Ascending aorta (tissue), 2 donors: ENCODE data around the gene SMAP2. TPM values are rescaled to one million over a fixed set of nuclear protein-coding genes. Genes with fewer than 3 reads are reported as not detected.

Experiments used
- DNase-seq, 2 donors: peaks; one replicate each; pipeline ENCODE4 v3.0.0-alpha.2; 2019; ENCODE audit warnings: low spot score in 2 of 2
- H3K27ac ChIP-seq, 2 donors: fragments of 200-600 bp; sonication (generic); one replicate each; pipeline ENCODE4 v1.5.1; 2016 to 2017; ENCODE audit warnings: mild to moderate bottlenecking in 1 of 2
- H3K27me3 ChIP-seq: fragments of 200-600 bp; sonication (generic); one replicate; pipeline ENCODE4 v1.5.1; 2017
- H3K36me3 ChIP-seq, 2 donors: fragments of 200-600 bp; sonication (generic); one replicate each; pipeline ENCODE4 v1.5.1; 2016
- H3K4me1 ChIP-seq, 2 donors: fragments of 200-600 bp; sonication (generic); one replicate each; pipeline ENCODE4 v1.5.1; 2016 to 2017; ENCODE audit warnings: mild to moderate bottlenecking in 1 of 2
- H3K4me3 ChIP-seq, 2 donors: fragments of 200-600 bp; sonication (generic); one replicate each; pipeline ENCODE4 v1.5.1; 2016 to 2017; ENCODE audit warnings: mild to moderate bottlenecking in 1 of 2
- H3K9me3 ChIP-seq, 2 donors: fragments of 200-600 bp; sonication (generic); one replicate each; pipeline ENCODE4 v1.5.1; 2016
- intact Hi-C: fragments of 100-400 bp; cut with DNase I; formaldehyde crosslinking; loops from one replicate; pipeline ENCODE4 v1.15.1; 2023
- total RNA-seq: library from RNA; depleted of rRNA; stranded (reverse); fragments of >200 nt; gene quantifications from one replicate; pipeline ENCODE4 v1.1.0, GENCODE V29; 2016
- TF ChIP-seq, protein P1 (sequence below), 3 experiments: fragments of 200-600 bp in 2 of 3; fragments of 450-650 bp in 1 of 3; sonication (generic) in 2 of 3; IDR thresholded peaks; one replicate each; pipeline ENCODE4 v1.5.1; 2016 to 2019; ENCODE audit warnings: antibody characterized with exemption in 3 of 3, mild to moderate bottlenecking in 1 of 3, moderate library complexity in 1 of 3

The SMAP2 gene
- total RNA-seq, 1 donor from 2014 or later, result 33.5 TPM

DNA sequence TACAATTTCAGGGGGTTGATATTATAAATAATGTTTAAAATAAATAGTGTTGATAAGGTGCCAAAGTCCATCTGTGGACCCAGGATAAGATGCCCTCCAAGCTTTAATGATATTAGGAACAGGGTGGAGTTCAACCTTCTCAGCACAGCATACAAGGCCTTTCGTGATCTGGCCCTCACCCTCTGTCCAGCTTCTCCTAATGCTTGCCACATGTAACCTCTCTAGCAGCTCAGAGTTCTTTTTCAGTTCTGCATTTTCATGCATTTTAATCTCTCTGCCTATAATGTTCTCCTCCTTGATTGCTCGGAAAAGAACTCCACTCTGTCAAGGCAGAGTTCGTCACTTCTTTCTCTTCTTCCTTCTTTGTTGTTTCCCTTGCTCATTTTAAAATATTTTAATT, 21.4 kb upstream of the SMAP2 start:
- intact Hi-C loops, result no loop called here
- H3K27ac ChIP-seq, result no peak overlapping the region
- H3K4me1 ChIP-seq, result no peaks in the 10 kb centered on the region
- H3K36me3 ChIP-seq, result no peaks in the 10 kb centered on the region
- H3K4me3 ChIP-seq, result no peak overlapping the region
- TF ChIP-seq, protein P1, sequence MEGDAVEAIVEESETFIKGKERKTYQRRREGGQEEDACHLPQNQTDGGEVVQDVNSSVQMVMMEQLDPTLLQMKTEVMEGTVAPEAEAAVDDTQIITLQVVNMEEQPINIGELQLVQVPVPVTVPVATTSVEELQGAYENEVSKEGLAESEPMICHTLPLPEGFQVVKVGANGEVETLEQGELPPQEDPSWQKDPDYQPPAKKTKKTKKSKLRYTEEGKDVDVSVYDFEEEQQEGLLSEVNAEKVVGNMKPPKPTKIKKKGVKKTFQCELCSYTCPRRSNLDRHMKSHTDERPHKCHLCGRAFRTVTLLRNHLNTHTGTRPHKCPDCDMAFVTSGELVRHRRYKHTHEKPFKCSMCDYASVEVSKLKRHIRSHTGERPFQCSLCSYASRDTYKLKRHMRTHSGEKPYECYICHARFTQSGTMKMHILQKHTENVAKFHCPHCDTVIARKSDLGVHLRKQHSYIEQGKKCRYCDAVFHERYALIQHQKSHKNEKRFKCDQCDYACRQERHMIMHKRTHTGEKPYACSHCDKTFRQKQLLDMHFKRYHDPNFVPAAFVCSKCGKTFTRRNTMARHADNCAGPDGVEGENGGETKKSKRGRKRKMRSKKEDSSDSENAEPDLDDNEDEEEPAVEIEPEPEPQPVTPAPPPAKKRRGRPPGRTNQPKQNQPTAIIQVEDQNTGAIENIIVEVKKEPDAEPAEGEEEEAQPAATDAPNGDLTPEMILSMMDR (IDR thresholded peaks at IDR 0.05), result no peak
- no peaks in the 10 kb centered on the region for H3K9me3 ChIP-seq
- H3K27me3 ChIP-seq, result no peaks in the 10 kb centered on the region
- DNase-seq, result no peak

DNA sequence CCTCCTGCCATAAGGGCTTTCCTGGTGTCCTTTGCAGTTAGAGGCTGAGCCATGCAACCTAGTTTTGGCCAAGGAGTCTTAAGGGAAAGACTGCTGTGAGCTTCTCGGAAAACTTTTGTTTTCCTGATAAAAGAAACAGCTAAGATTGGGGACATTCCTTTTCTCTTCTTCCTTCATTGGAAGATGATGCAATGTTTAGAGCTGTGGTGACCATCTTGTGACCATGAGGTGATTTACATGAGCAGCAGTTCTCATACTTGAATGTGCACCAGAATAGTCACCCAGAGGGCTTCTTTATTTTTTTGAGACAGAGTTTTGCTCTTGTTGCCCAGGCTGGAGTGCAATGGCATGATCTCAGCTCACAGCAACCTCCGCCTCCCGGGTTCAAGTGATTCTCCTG, 20.4 kb upstream of the SMAP2 start:
- TF ChIP-seq, protein P1 (IDR thresholded peaks at IDR 0.05), result no peak
- H3K36me3 ChIP-seq, result no peaks in the 10 kb centered on the region
- no peaks in the 10 kb centered on the region for H3K27me3 ChIP-seq
- no peak overlapping the region for H3K4me3 ChIP-seq
- no peaks in the 10 kb centered on the region for H3K4me1 ChIP-seq
- no peak for DNase-seq
- H3K9me3 ChIP-seq, result peaks cover 0 to 3% of the 10 kb centered on the region in 2 donors
- intact Hi-C loops, result no loop called here
- H3K27ac ChIP-seq, result no peak overlapping the region

DNA sequence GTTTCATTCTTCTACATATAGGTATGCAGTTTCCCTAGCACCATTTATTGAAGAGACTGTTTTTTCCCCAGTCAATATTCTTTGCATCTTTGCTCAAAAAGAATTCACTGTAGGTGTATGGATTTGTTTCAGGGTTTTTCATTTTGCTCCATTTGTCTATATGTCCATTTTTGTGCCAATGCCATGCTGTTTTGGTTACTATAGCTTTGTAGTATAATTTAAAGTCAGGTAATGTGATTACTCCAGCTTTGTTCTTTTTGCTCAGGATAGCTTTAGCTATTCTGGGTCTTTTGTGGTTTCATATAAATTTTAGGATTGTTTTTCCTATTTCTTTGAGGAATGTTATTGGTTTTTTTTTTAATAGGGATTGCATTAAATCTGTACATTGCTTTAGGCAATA, 15.9 kb upstream of the SMAP2 start:
- H3K4me1 ChIP-seq, result no peaks in the 10 kb centered on the region
- DNase-seq, result no peak
- H3K27me3 ChIP-seq, result no peaks in the 10 kb centered on the region
- peaks cover 0 to 3% of the 10 kb centered on the region in 2 donors for H3K9me3 ChIP-seq
- intact Hi-C loops, result no loop called here
- H3K27ac ChIP-seq, result no peak overlapping the region
- H3K36me3 ChIP-seq, result no peaks in the 10 kb centered on the region
- no peak overlapping the region for H3K4me3 ChIP-seq
- TF ChIP-seq, protein P1 (IDR thresholded peaks at IDR 0.05), result no peak

GRCh38 chr1:40360631-40361030, 12.9 kb upstream of the SMAP2 start:
- TF ChIP-seq, protein P1 (IDR thresholded peaks at IDR 0.05), result no peak
- Histone ChIP-seq H3K4me3 (no peak overlapping the region), H3K27me3 (no peaks in the 10 kb centered on the region), H3K36me3 (no peaks in the 10 kb centered on the region), H3K4me1 (no peaks in the 10 kb centered on the region), H3K27ac (no peak overlapping the region), H3K9me3 (peaks cover 0 to 3% of the 10 kb centered on the region in 2 donors)
- intact Hi-C loops, result no loop called here
- DNase-seq, result no peak

GRCh38 chr1:40361201-40361600, 12.3 kb upstream of the SMAP2 start:
- Histone ChIP-seq H3K27ac (no peak overlapping the region), H3K36me3 (no peaks in the 10 kb centered on the region), H3K9me3 (peaks cover 0 to 3% of the 10 kb centered on the region in 2 donors), H3K4me1 (no peaks in the 10 kb centered on the region), H3K4me3 (no peak overlapping the region), H3K27me3 (no peaks in the 10 kb centered on the region)
- intact Hi-C loops, result no loop called here
- DNase-seq, result no peak
- TF ChIP-seq, protein P1 (IDR thresholded peaks at IDR 0.05), result no peak

DNA sequence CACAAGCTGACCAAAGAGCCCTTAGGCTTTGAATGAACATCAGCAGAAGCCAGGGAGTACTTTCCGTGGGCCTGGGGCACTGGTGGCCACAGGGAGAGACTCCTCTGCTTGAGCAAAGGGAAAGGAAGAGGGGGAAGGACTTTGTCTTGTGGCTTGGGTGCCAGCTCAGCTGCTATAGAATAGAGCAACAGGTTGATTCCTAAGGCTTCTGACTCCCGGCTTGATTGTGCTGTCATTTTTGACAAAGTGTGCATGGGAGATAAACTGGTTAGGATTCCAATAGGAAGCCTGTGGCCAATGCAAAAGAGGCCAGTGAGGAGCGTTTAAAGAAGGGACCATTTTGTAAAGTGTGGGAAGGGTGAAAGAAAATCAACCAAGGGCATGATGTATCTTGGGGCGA, 11.9 kb upstream of the SMAP2 start:
- Histone ChIP-seq H3K9me3 (peaks cover 0 to 3% of the 10 kb centered on the region in 2 donors), H3K4me1 (no peaks in the 10 kb centered on the region), H3K27ac (no peak overlapping the region), H3K36me3 (no peaks in the 10 kb centered on the region), H3K4me3 (no peak overlapping the region), H3K27me3 (no peaks in the 10 kb centered on the region)
- intact Hi-C loops, result no loop called here
- DNase-seq, result no peak
- TF ChIP-seq, protein P1 (IDR thresholded peaks at IDR 0.05), result no peak
